OCI-M2 (cell line): Measurements from ENCODE around the gene NOL4L.
A peak's percentile ranks its signal among the peaks of the same experiment; 100 is the strongest.

Experiments
- DNase-seq: peaks from one replicate; lab custom pipeline; 2025; ENCODE audit not compliant: unreplicated experiment; lab: John Stamatoyannopoulos, UW

Gene NOL4L

GRCh38 chr20:32544260-32544722, 40.8 kb downstream of the NOL4L start:
- DNase-seq: no peak

DNA sequence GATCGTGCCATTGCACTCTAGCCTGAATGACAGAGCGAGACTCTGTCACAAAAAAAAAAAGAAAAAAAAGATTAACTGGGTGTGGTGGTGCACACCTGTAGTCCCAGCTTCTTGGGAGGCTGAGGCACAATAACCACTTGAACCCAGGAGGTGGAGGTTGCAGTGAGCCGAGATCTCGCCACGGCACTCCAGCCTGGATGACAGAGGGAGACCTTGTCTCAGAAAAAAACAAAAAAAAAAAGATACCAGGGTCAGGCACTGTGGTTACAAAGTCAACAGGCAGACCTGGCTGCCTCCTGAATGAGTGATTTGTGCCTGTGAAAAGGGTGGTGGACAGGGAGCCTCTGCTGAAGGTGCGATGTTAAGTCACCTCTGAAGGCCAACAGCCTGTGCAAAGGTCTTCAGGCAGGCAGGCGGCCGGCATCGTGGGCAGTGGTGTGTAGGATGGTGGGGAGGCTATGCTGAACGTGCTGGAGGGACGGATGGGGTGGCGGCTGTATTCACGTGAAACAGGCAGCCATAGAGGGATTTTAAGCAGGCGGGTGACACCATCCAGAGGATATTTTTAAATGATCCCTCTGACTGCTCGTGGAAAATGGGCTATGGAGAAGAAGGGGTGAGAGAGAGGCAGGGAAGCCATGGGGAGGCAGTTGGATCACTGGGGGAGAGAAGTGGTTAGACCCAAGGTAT, 41.4 kb downstream of the NOL4L start:
- no peak for DNase-seq

- no peak for DNase-seq
Observed at GRCh38 chr20:32542259-32542615, 42.9 kb downstream of the NOL4L start.

GRCh38 chr20:32541323-32542258, 43.5 kb downstream of the NOL4L start:
- no peak for DNase-seq

GRCh38 chr20:32539817-32540675, 45.1 kb downstream of the NOL4L start:
- DNase-seq: peak; percentile 96

DNA sequence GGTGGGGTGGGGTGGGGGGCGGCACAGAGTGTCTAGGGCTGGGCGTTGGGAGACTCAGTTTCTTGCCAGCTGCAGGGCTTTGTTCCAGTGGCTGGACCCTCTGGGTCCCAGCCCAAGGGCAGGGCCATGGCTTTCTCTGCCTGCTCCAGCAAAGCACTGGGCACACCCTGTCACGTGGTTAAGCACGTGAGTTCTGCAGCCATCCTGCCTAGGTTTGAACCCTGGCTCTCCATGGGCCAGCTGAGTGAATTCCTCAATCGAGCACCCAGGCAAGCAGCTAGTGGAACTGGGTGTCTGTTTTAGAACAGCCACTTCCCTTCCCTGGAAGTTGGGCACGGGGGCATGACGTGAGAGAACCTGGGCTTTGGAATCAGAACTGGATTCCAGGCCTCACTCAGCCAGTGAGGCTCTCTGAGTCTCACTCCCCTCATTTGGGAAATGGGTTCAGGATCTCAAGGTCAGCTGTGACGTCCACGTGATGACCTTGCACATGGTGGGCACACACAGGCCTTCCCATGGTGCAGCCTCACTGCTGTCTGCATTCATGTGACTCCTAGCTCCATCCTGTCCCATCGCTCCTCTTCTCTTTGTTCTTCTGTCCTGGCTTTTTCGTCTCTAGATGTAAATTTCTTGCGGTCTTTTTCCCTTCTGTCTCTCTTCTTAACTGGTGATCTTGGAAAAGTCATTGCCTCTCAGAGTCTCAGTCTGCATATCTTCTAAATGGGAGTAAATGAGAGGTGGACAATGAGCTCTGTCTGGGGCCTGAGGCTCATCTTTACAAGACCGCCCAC, 45.9 kb downstream of the NOL4L start:
- no peak for DNase-seq

GRCh38 chr20:32538526-32538939, 46.6 kb downstream of the NOL4L start:
- DNase-seq: no peak

- DNase-seq: no peak
Observed at GRCh38 chr20:32537657-32538525, 47.2 kb downstream of the NOL4L start.

GRCh38 chr20:32536851-32537656, 48.1 kb downstream of the NOL4L start:
- no peak for DNase-seq

DNA sequence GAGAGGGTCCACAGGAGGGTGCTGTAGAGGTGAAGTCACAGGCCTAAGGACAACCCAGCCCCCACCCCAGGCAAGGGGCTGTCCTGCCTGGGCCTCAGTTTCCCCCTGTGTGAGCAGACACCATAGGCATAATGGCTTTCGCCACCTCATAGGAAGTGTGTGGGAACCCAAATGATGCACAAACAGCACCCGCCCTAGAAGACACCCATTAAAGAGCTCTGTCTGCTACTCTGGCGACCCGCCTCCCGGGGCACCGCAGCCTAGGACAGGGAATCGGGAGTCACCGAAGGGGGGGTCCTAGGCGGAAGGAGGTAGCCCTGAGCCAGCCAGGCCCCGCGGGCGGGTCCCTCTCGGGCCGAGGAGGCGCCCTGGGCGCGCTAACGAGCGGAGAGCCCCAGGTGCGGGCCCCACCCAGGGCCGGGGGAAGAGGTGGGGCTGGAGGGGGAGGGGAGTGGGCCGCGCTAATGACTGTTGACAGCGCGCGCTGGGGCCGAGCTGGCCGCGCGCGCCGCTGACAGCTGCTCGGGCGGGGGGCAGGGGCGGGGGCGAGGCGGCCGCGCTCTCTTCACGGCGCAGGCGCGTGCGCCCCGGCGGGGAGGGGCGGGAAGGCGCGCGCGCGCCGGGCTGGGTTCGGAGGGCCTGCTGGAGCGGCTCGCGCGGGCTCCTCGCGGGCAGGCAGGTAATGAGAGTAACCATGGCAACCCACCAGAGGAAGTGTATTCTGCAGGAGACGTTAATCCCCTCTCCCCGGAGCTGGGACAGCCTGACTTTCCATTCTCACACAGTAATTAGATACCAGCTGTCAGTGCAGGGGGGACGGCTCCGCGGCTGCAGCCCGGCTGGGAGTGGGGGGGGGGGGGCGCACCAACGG, 48.9 kb downstream of the NOL4L start:
- DNase-seq: no peak

GRCh38 chr20:32535316-32535952, 49.7 kb downstream of the NOL4L start:
- no peak for DNase-seq

- no peak for DNase-seq
Observed at GRCh38 chr20:32534661-32535240, 50.4 kb downstream of the NOL4L start.

GRCh38 chr20:32533732-32534131, 51.4 kb downstream of the NOL4L start:
- DNase-seq: no peak

GRCh38 chr20:32532246-32532645, 52.9 kb downstream of the NOL4L start:
- no peak for DNase-seq

- no peak for DNase-seq
Observed at GRCh38 chr20:32528905-32529670, 56.0 kb downstream of the NOL4L start.
